ENCODE data around the gene SORCS1.

DNA sequence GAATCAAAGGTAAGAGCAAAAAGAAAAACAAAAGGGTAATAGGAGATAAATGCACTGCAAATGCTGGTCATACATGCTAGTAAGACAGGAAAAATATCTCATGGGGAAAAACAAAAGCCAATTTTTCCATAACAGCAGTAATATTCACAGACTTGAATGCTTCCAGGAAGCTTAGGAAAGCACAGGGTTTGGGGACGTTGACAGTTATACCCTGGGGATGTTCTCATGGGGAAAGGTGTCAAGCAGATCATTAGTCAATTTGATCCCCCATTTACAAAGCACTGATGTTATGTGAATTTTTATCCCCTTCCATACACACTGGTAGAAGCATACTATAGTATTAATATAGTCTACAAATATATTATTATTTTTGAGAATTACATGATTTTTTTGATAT, 232.7 kb downstream of the SORCS1 start:
- TF ChIP-seq, protein P1, sequence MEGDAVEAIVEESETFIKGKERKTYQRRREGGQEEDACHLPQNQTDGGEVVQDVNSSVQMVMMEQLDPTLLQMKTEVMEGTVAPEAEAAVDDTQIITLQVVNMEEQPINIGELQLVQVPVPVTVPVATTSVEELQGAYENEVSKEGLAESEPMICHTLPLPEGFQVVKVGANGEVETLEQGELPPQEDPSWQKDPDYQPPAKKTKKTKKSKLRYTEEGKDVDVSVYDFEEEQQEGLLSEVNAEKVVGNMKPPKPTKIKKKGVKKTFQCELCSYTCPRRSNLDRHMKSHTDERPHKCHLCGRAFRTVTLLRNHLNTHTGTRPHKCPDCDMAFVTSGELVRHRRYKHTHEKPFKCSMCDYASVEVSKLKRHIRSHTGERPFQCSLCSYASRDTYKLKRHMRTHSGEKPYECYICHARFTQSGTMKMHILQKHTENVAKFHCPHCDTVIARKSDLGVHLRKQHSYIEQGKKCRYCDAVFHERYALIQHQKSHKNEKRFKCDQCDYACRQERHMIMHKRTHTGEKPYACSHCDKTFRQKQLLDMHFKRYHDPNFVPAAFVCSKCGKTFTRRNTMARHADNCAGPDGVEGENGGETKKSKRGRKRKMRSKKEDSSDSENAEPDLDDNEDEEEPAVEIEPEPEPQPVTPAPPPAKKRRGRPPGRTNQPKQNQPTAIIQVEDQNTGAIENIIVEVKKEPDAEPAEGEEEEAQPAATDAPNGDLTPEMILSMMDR (IDR thresholded peaks at IDR 0.05): no peak
- TF ChIP-seq EZH2phosphoT487 (IDR thresholded peaks at IDR 0.05) (no peak), EZH2 (IDR thresholded peaks at IDR 0.05) (no peak)

All from neural progenitor cell (in vitro differentiated cells).